Islet precursor cell (in vitro differentiated cells): ENCODE results near the gene SLCO2B1.
A peak's percentile ranks its signal among the peaks of the same experiment; 100 is the strongest.
"Not testable (repeated sequence)": the region's sequence is repeated elsewhere in the genome, so short reads cannot be mapped to it uniquely, and the experiment has no call there.

Experiments
- DNase-seq: peaks from one replicate; pipeline ENCODE4 v3.0.0-alpha.2; 2018

SLCO2B1 gene

GRCh38 chr11:75150879-75151278 is at the start of gene SLCO2B1:
Gene SLCO2B1, plus strand, starts transcription at chr11:75151107. Its CDS starts 275 bp downstream, at chr11:75151382.
- DNase-seq: no peak

- no peak for DNase-seq
Measured at GRCh38 chr11:75101424-75102128, 49.3 kb upstream of the SLCO2B1 start.

- DNase-seq: no peak
Measured at GRCh38 chr11:75103380-75104026, 47.4 kb upstream of the SLCO2B1 start.

GRCh38 chr11:75105462-75105925 is 45.4 kb upstream of the SLCO2B1 start:
- DNase-seq: peak; percentile 65

- not testable (repeated sequence) for DNase-seq
Measured at GRCh38 chr11:75105967-75106681, 44.8 kb upstream of the SLCO2B1 start.

- DNase-seq: peak; percentile 73
Measured at GRCh38 chr11:75107187-75107586, 43.7 kb upstream of the SLCO2B1 start.

- no peak for DNase-seq
Measured at GRCh38 chr11:75112200-75112599, 38.7 kb upstream of the SLCO2B1 start.

GRCh38 chr11:75113030-75113429 is 37.9 kb upstream of the SLCO2B1 start:
- DNase-seq: no peak

GRCh38 chr11:75114465-75114864 is 36.4 kb upstream of the SLCO2B1 start:
- DNase-seq: no peak

- no peak for DNase-seq
Measured at GRCh38 chr11:75118577-75118976, 32.3 kb upstream of the SLCO2B1 start.

- DNase-seq: no peak
Measured at GRCh38 chr11:75126564-75126963, 24.3 kb upstream of the SLCO2B1 start.

- no peak for DNase-seq
Measured at GRCh38 chr11:75132080-75132479, 18.8 kb upstream of the SLCO2B1 start.

GRCh38 chr11:75133976-75134375 is 16.9 kb upstream of the SLCO2B1 start:
- peak; percentile 45 for DNase-seq

GRCh38 chr11:75135021-75135650 is 15.8 kb upstream of the SLCO2B1 start:
- DNase-seq: peak; percentile 26

- no peak for DNase-seq
Measured at GRCh38 chr11:75135651-75136050, 15.3 kb upstream of the SLCO2B1 start.

- peak; percentile 83 for DNase-seq
Measured at GRCh38 chr11:75140269-75141138, 10.4 kb upstream of the SLCO2B1 start.

GRCh38 chr11:75141166-75141565 is 9.7 kb upstream of the SLCO2B1 start:
- DNase-seq: peak; percentile 25

- peak; percentile 96 for DNase-seq
Measured at GRCh38 chr11:75142714-75143419, 8.0 kb upstream of the SLCO2B1 start.

- no peak for DNase-seq
Measured at GRCh38 chr11:75143420-75143731, 7.5 kb upstream of the SLCO2B1 start.

- no peak for DNase-seq
Measured at GRCh38 chr11:75144716-75145014, 6.2 kb upstream of the SLCO2B1 start.

- no peak for DNase-seq
Measured at GRCh38 chr11:75145196-75145971, 5.5 kb upstream of the SLCO2B1 start.
